Vagina (tissue), 2 donors: ENCODE measurements around the gene KIAA1671. TPM values are rescaled to one million over a fixed set of nuclear protein-coding genes. Genes with fewer than 3 reads are reported as not detected.

Experiments
- DNase-seq, 2 donors: peaks; one replicate each; pipeline ENCODE4 v3.0.0-alpha.2; 2017; ENCODE audit errors: extremely low spot score in 2 of 2
- H3K27ac ChIP-seq: fragments of 200-600 bp; sonication (generic); one replicate; pipeline ENCODE4 v1.5.1; 2019
- H3K27me3 ChIP-seq: fragments of 200-600 bp; sonication (generic); one replicate; pipeline ENCODE4 v1.5.1; 2019
- H3K36me3 ChIP-seq, 2 donors: fragments of 200-600 bp; sonication (generic); one replicate each; pipeline ENCODE4 v1.5.1; 2017 to 2019
- H3K4me1 ChIP-seq: fragments of 200-600 bp; sonication (generic); one replicate; pipeline ENCODE4 v1.5.1; 2019
- H3K4me3 ChIP-seq, 2 donors: fragments of 200-600 bp; sonication (generic); 1 replicate in 1 of 2; 2 replicates in 1 of 2; pipeline ENCODE4 v1.5.1; 2016 to 2019
- H3K9me3 ChIP-seq: fragments of 200-600 bp; sonication (generic); one replicate; pipeline ENCODE4 v1.5.1; 2019
- POLR2A ChIP-seq, 2 donors: fragments of 450-650 bp; IDR thresholded peaks; one replicate each; pipeline ENCODE4 v1.6.1; 2017; ENCODE audit warnings: antibody characterized with exemption in 2 of 2, mild to moderate bottlenecking in 2 of 2, moderate library complexity in 2 of 2
- POLR2AphosphoS5 ChIP-seq, 2 donors: sonication (generic); formaldehyde crosslinking; IDR thresholded peaks; one replicate each; pipeline ENCODE4 v1.9.0; 2017; ENCODE audit warnings: antibody characterized with exemption in 2 of 2, mild to moderate bottlenecking in 2 of 2, low read depth in 1 of 2; ENCODE audit not compliant: insufficient read depth in 1 of 2
- intact Hi-C: fragments of 100-400 bp; cut with DNase I; formaldehyde crosslinking; loops from one replicate; pipeline ENCODE4 v1.15.1; 2023
- total RNA-seq: library from RNA; depleted of rRNA; stranded (reverse); fragments of >200 nt; gene quantifications from one replicate; pipeline ENCODE4 v1.2.3, GENCODE V29; 2016
- TF ChIP-seq, protein P1 (sequence below), 3 experiments: fragments of 450-650 bp in 2 of 3; fragments of 200-600 bp in 1 of 3; sonication (generic) in 1 of 3; IDR thresholded peaks; one replicate each; pipeline ENCODE4 v1.5.1; 2017 to 2019; ENCODE audit warnings: antibody characterized with exemption in 3 of 3, mild to moderate bottlenecking in 2 of 3, moderate library complexity in 2 of 3

Gene KIAA1671
- total RNA-seq, 1 donor from 2014 or later = 54.0 TPM

DNA sequence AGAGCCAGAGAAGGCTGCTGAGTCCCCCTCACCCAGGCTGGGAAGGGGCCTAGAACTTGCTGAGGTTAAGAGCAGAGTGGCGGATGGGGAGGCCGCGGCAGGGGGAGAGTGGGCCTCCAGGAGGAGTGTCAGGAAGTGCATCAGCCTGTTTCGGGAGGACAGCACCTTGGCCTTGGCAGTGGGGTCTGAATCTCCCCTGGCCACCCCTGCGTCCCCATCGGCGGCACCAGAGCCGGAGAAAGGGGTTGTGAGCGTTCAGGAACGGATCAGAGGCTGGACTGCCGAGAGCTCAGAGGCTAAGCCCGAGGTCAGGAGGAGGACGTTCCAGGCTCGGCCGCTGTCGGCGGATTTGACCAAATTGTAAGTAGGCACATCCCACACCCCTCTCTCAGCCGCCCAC, 76.7 kb downstream of the KIAA1671 start:
- no peaks in the 10 kb centered on the region for H3K9me3 ChIP-seq
- peaks cover 45% of the 10 kb centered on the region for H3K4me1 ChIP-seq
- no peak for TF ChIP-seq POLR2AphosphoS5 (IDR thresholded peaks at IDR 0.05; ENCODE audit: insufficient read depth in 1 of 2, low read depth in 1 of 2)
- TF ChIP-seq, protein P1, sequence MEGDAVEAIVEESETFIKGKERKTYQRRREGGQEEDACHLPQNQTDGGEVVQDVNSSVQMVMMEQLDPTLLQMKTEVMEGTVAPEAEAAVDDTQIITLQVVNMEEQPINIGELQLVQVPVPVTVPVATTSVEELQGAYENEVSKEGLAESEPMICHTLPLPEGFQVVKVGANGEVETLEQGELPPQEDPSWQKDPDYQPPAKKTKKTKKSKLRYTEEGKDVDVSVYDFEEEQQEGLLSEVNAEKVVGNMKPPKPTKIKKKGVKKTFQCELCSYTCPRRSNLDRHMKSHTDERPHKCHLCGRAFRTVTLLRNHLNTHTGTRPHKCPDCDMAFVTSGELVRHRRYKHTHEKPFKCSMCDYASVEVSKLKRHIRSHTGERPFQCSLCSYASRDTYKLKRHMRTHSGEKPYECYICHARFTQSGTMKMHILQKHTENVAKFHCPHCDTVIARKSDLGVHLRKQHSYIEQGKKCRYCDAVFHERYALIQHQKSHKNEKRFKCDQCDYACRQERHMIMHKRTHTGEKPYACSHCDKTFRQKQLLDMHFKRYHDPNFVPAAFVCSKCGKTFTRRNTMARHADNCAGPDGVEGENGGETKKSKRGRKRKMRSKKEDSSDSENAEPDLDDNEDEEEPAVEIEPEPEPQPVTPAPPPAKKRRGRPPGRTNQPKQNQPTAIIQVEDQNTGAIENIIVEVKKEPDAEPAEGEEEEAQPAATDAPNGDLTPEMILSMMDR (IDR thresholded peaks at IDR 0.05) = no peak
- no peak for TF ChIP-seq POLR2A (IDR thresholded peaks at IDR 0.05)
- DNase-seq = no peak
- H3K27me3 ChIP-seq = no peaks in the 10 kb centered on the region
- intact Hi-C loops = no loop called here
- H3K27ac ChIP-seq = no peak overlapping the region
- no peaks in the 10 kb centered on the region for H3K36me3 ChIP-seq
- H3K4me3 ChIP-seq = no peak overlapping the region

DNA sequence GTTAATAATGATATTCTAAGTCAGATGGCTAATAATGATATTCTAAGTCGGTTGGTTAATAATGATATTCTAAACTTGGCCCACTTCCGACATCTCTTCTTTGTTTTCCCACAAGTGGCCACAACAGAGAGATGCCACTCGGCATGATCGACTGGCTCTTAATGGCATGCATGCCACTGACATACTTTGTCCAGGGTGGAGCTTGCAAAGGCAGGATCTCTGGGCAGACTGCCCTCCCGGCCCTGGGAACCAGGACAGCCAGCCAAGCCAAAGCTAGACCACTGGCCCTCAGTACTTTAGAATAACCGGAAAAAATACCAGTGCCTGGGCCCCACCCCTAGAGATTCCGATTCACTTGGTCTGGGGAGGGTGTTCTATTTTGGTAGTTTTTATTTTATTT, 78.1 kb downstream of the KIAA1671 start:
- DNase-seq = no peak
- TF ChIP-seq, protein P1 (IDR thresholded peaks at IDR 0.05) = no peak
- TF ChIP-seq POLR2AphosphoS5 (IDR thresholded peaks at IDR 0.05; ENCODE audit: insufficient read depth in 1 of 2, low read depth in 1 of 2) (no peak), POLR2A (IDR thresholded peaks at IDR 0.05) (no peak)
- intact Hi-C loops = no loop called here

DNA sequence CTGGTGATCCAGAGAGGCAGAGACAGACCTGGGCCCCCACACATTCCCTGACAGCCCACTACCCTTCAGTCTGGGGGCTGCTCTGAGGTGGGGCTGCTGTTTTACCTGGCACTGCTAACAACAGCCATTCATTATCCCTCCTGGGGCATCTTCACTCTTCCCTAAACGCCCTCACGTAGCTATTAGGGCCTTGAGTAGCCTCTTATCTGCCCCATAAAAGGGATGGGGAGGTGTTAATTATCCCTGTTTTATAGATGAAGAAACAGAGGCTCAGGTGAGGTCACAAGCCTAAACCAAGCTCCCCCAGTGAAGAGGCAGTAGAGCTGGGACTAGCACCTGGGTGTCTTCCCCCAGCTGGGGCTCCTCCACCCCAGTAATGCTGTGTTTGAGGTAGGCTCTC, 79.5 kb downstream of the KIAA1671 start:
- H3K27me3 ChIP-seq = no peaks in the 10 kb centered on the region
- H3K4me1 ChIP-seq = peaks cover 18% of the 10 kb centered on the region
- intact Hi-C loops = no loop called here
- TF ChIP-seq POLR2A (IDR thresholded peaks at IDR 0.05) (no peak), POLR2AphosphoS5 (IDR thresholded peaks at IDR 0.05; ENCODE audit: insufficient read depth in 1 of 2, low read depth in 1 of 2) (no peak)
- TF ChIP-seq, protein P1 (IDR thresholded peaks at IDR 0.05) = no peak
- H3K9me3 ChIP-seq = no peaks in the 10 kb centered on the region
- no peak overlapping the region for H3K27ac ChIP-seq
- no peak for DNase-seq
- no peaks in the 10 kb centered on the region for H3K36me3 ChIP-seq
- H3K4me3 ChIP-seq = no peak overlapping the region

More for the DNA sequence above, 78.1 kb downstream of the KIAA1671 start:
- H3K36me3 ChIP-seq = no peaks in the 10 kb centered on the region
- no peaks in the 10 kb centered on the region for H3K27me3 ChIP-seq
- H3K4me3 ChIP-seq = no peak overlapping the region
- peaks cover 32% of the 10 kb centered on the region for H3K4me1 ChIP-seq
- no peaks in the 10 kb centered on the region for H3K9me3 ChIP-seq
- H3K27ac ChIP-seq = no peak overlapping the region

DNA sequence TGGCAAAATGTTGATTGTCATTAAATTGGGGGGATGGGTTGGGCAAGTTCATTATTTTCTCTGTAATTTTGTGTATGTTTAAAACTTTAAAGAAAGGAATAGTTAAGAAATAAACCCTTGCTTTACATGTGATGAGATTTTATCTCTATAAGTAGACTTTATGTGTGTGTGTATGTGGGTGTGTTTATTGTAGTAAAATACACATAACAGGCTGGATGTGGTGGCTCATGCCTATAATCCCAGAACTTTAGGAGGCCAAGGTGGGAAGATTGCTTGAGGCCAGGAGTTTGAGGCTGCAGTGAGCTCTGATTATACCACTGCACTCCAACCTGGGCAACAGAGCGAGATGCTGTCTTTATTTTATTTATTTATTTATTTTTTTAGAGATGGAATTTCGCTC, 83.2 kb downstream of the KIAA1671 start:
- no peak overlapping the region for H3K27ac ChIP-seq
- H3K9me3 ChIP-seq = no peaks in the 10 kb centered on the region
- no peak for DNase-seq
- intact Hi-C loops = no loop called here
- H3K27me3 ChIP-seq = no peaks in the 10 kb centered on the region
- no peak for TF ChIP-seq POLR2AphosphoS5 (IDR thresholded peaks at IDR 0.05; ENCODE audit: insufficient read depth in 1 of 2, low read depth in 1 of 2)
- TF ChIP-seq POLR2A (IDR thresholded peaks at IDR 0.05) = no peak
- TF ChIP-seq, protein P1 (IDR thresholded peaks at IDR 0.05) = no peak
- no peak overlapping the region for H3K4me3 ChIP-seq
- H3K36me3 ChIP-seq = peaks cover 0 to 24% of the 10 kb centered on the region in 2 donors
- no peaks in the 10 kb centered on the region for H3K4me1 ChIP-seq

DNA sequence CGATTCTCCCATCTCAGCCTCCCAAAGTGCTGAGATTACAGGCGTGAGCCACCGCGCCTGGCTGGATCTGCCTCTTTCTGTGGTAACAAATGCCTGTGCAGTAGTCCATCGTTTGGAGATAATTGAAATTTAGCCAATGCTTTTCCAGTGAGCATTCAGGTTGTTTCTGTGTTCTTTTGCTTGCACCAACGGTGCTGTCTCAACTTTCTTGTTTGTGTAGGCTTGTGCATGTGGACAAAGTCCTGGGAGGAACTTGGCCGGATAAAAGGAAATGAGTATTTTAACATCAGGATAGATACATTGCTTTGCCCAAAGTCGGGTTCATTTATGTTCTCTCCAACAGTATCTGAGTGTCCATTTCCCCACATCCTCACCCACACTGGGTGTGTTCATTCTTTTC, 85.7 kb downstream of the KIAA1671 start:
- H3K4me1 ChIP-seq = no peaks in the 10 kb centered on the region
- H3K9me3 ChIP-seq = no peaks in the 10 kb centered on the region
- no peak for DNase-seq
- TF ChIP-seq, protein P1 (IDR thresholded peaks at IDR 0.05) = no peak
- TF ChIP-seq POLR2AphosphoS5 (IDR thresholded peaks at IDR 0.05; ENCODE audit: insufficient read depth in 1 of 2, low read depth in 1 of 2) = no peak
- TF ChIP-seq POLR2A (IDR thresholded peaks at IDR 0.05) = no peak
- no peak overlapping the region for H3K4me3 ChIP-seq
- peaks cover 0 to 24% of the 10 kb centered on the region in 2 donors for H3K36me3 ChIP-seq
- no peak overlapping the region for H3K27ac ChIP-seq
- no peaks in the 10 kb centered on the region for H3K27me3 ChIP-seq
- intact Hi-C loops = no loop called here
